ENCODE data around the gene CREB1.

CREB1 gene

DNA sequence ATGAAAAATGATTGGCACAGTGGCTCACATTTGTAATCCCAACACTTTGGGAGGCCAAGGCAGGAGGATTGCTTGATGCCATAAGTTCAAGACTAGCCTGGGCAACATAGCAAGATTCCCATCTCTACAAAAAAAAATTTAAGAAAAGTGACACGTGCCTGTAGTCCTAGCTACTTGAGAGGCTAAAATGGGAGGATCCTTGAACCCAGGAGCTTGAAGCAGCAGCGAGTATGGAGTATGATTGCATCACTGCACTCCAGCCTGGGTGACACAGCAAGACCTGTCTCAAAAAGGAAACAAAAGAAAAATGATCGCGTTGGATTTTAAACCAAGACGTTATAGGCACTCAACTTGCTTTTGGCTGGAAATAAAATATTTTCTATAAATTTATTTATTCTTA is 37.8 kb upstream of the CREB1 start:
- TF ChIP-seq TCF12 (IDR thresholded peaks at IDR 0.05; ENCODE audit: low read depth) (no peak), EP300 (IDR thresholded peaks at IDR 0.05; ENCODE audit: borderline replicate concordance) (no peak), TAF1 (IDR thresholded peaks at IDR 0.05; ENCODE audit: low read depth) (no peak), EGR1 (IDR thresholded peaks at IDR 0.05) (no peak), ZBTB7A (IDR thresholded peaks at IDR 0.05; ENCODE audit: low read depth) (no peak), FOXM1 (IDR thresholded peaks at IDR 0.05; ENCODE audit: borderline replicate concordance, low read depth) (no peak)
- TF ChIP-seq, protein P1, sequence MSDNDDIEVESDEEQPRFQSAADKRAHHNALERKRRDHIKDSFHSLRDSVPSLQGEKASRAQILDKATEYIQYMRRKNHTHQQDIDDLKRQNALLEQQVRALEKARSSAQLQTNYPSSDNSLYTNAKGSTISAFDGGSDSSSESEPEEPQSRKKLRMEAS (IDR thresholded peaks at IDR 0.05) = no peak

GRCh38 chr2:207492461-207492860 is 37.3 kb upstream of the CREB1 start:
- TF ChIP-seq EP300 (IDR thresholded peaks at IDR 0.05; ENCODE audit: borderline replicate concordance) (no peak), ZBTB7A (IDR thresholded peaks at IDR 0.05; ENCODE audit: low read depth) (no peak), REST (IDR thresholded peaks at IDR 0.05; ENCODE audit: low read depth) (no peak)

- TF ChIP-seq TEAD4 (IDR thresholded peaks at IDR 0.05) (no peak), NFIC (IDR thresholded peaks at IDR 0.05) (no peak), YY1 (IDR thresholded peaks at IDR 0.05; ENCODE audit: low read depth) (no peak), USF1 (IDR thresholded peaks at IDR 0.05) (no peak), FOXM1 (IDR thresholded peaks at IDR 0.05; ENCODE audit: borderline replicate concordance, low read depth) (no peak), REST (IDR thresholded peaks at IDR 0.05; ENCODE audit: low read depth) (no peak)
Measured at GRCh38 chr2:207494137-207494536, 35.6 kb upstream of the CREB1 start.

DNA sequence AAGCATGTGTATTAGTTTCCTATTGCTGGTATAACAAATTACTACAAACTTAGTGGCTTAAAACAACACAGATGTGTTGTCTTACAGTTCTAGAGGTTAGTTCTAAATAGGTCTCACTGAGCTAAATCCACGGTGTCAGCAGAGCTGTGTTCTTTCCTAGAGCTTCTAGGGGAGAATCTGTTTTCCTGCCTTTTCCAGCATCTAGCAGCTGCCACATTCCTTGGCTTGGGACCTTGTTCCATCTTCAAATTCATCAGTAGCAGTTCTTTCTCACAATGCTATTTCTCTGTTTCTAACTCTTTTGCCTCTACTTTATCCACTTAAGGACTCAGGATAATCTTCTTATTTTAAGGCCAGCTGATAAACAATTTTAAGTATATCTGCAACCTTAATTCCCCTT is 32.2 kb upstream of the CREB1 start:
- TF ChIP-seq USF1 (IDR thresholded peaks at IDR 0.05) = no peak
- no peak for TF ChIP-seq TAF1 (IDR thresholded peaks at IDR 0.05; ENCODE audit: low read depth)
- TF ChIP-seq FOXM1 (IDR thresholded peaks at IDR 0.05; ENCODE audit: borderline replicate concordance, low read depth) = no peak
- TF ChIP-seq ZBTB7A (IDR thresholded peaks at IDR 0.05; ENCODE audit: low read depth) = no peak
- TF ChIP-seq, protein P1 (IDR thresholded peaks at IDR 0.05) = no peak
- TF ChIP-seq NFIC (IDR thresholded peaks at IDR 0.05) = no peak
- no peak for TF ChIP-seq RAD21 (IDR thresholded peaks at IDR 0.05; ENCODE audit: low read depth)
- no peak for TF ChIP-seq CREB1 (IDR thresholded peaks at IDR 0.05; ENCODE audit: low read depth)
- no peak for TF ChIP-seq TEAD4 (IDR thresholded peaks at IDR 0.05)

DNA sequence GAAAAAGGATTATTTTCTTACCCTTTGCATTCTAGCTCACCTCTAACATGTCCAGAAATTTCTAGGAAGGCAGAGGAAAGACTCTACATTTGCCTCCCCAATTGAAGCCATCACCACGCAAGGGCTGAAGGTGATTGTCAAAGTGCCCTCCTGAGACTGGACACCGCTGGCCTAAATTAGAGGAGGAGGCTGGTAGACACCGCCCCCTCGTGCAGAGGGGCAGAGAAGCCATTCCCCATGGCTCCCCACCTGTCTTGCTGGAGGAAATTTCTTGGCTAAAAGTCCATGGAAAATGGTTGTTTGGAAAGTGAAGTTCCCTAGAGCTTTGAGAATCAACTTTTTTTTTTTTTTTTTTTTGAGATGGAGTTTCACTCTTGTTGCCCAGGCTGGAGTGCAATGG is 31.3 kb upstream of the CREB1 start:
- TF ChIP-seq CEBPB (IDR thresholded peaks at IDR 0.05) (no peak), RAD21 (IDR thresholded peaks at IDR 0.05; ENCODE audit: low read depth) (no peak), REST (IDR thresholded peaks at IDR 0.05; ENCODE audit: low read depth) (no peak), EP300 (IDR thresholded peaks at IDR 0.05; ENCODE audit: borderline replicate concordance) (no peak), ZBTB7A (IDR thresholded peaks at IDR 0.05; ENCODE audit: low read depth) (no peak), TAF1 (IDR thresholded peaks at IDR 0.05; ENCODE audit: low read depth) (no peak), EGR1 (IDR thresholded peaks at IDR 0.05) (no peak), TCF12 (IDR thresholded peaks at IDR 0.05; ENCODE audit: low read depth) (no peak)
- TF ChIP-seq, protein P1 (IDR thresholded peaks at IDR 0.05) = no peak
